Muscle of arm (tissue), 12 donors: Measurements from ENCODE around the gene DCLK2. TPM values are rescaled to one million over a fixed set of nuclear protein-coding genes. Genes with fewer than 3 reads are reported as not detected.
A peak's percentile ranks its signal among the peaks of the same experiment; 100 is the strongest.

Experiments
- DNase-seq: peaks from one replicate; pipeline ENCODE4 v3.0.0-alpha.2; 2013
- polyA plus RNA-seq, 12 donors: library from polyadenylated mRNA; unstranded; fragments of 120-200 nt; gene quantifications; one replicate each; pipeline ENCODE4 v1.2.1, GENCODE V29; 2013; ENCODE audit not compliant: insufficient read length in 12 of 12

DCLK2 gene
- polyA plus RNA-seq, 12 donors: 5.8 to 10.1 (median 7.4) TPM; not detected in 1

DNA sequence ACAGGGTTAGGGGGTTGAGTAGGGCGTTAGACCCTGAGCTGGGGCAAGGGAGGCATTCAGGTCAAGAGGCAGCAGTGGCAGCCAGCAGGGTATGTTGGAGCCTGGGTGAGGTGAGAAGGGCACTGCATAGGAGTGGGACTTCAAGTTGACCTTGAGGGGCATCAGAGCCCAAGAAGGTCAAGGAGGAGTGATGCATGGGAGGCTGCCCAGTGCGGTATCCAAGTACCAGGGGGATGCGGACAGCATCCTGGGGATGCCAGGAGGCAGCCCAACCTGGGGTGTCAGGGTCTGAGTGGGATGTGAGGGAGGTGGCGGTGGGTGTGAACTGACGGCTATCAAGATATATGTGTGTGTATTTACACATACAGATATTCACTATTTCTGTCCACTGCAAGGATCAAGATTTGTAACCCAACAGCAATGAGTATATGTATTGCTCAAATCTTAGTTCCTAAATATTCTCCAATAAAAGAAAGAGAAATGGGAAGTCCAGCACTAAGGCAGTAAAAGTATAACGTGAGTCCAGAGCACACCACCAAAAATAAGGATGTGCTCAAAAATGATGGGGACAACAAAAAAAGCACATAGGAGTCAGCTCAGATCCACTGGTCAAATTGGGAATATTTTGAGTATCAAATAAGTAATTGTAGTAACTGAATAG, 9.8 kb upstream of the DCLK2 start:
- no peak for DNase-seq

DNA sequence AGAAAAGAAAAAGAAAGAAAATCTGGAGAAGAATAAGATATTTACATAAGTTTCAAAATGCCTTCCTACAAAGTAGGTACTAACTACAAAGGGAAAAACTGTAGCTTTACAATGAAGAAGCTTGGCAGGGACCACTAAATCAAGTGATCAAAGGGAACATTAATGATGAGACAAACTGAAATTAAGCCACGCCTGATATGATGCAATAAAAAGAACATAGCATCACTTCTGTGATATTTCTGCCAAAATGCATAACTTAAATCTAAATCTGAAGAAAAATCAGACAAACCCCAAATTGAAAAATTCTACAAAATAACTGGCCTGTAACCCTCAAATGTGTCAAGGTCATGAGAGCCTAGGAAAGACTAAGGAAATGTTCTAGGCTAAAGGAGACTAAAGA, 8.9 kb upstream of the DCLK2 start:
- DNase-seq: no peak

DNA sequence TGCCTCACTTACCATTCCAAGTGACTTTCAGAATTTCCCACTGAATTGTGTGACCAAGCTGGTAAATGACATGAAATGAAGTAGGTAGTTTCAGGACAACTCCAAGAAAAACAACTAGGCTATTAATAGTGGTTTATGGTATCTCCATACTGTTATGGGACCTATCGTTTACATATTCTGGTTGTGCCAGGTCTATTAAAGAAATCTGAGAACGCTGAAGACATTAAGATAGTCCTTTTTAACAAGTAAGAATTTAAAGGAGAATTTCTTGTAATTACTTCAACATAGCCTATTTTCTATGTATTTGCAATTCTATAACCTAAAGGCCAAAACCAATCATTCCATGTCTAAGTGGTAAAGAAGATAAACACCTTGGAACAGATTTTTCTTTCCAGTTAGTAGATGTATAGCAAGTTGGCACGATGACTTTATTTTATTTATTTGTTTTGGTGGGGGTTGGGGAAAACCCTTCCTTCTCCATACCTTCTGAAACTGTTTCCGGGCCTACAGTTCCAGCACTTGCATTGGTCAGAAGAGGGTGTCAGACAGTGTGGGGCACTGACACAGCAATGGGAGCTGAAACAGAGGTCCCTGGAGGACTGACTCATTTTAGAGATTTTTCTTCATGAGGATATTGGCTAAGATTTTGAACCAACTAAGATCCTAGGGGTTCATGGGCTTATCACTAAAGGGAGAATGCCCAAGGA, 7.6 kb upstream of the DCLK2 start:
- DNase-seq: no peak

DNA sequence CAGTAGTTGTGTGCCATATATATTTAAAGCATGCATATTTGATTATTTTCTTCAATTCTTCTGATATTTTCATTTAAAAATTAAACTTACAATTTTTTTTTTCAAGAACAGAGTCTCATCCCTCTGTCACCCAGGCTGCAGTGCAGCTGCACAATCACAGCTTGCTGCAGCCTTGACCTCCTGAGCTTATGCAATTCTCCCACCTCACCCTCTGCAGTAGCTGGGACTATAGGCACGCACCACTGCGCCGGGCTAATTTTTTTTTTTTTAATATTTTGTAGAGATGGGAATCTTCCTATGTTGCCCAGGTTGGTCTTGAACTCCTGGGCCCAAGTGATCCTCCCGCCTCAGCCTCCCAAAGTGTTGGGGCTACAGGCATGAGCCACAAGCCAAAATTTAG, 5.8 kb upstream of the DCLK2 start:
- DNase-seq: no peak

DNA sequence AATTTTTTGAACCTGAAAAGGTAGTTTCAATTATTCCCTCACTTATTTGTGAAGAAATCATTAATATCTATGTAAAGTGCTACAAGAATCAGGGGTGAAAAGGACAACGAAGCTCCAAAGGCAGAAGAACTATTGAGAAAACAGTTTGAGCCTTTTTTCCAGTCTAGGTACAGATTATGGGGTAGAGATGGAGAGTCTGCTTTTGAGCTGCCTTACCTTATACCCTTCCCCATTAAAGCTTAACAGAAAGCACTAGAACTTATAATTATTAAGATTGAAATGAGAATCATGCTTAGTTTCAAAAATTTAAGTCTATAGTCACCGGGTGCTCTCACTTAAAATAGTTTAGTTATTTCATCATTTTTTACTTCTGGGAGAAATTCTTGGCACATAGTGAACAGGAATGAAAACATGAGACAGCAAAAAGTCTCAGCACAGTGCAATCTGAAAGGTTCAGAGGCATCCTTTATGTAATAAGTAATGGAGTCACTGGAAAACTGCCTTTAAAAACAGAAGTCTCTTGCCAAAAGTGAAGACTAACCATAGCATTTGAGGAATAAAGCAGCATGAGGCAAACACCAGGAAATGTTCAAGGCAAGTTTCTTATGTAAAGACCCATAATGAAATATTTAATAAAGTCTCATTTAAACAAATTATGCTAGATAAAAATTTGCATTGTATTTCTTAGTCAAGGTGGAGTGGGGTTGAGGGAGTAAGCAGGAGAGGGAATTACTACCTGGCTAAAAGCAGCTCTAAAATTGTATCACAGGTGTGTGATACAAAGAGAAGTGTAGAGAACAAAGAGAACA, 5.1 kb upstream of the DCLK2 start:
- peak; percentile 53 for DNase-seq

DNA sequence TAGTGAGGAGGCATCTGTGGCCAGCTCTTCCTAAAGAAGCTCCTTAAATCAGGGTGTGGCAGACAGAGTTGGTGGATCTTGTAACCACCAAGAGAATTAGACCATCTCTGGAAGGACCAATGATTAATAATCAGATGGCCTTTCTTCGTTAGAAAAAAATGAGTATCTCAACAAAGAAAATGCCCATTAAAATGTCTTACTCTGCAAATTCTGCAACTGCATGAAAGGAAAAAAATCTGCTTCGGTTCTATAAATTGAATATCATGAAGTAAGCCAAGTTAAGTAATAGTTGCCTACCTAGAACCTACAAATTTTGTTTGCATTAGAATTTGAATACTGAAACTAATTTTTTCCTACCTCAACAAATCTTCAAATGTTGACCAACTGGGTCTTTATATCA, 4.2 kb upstream of the DCLK2 start:
- DNase-seq: no peak

DNA sequence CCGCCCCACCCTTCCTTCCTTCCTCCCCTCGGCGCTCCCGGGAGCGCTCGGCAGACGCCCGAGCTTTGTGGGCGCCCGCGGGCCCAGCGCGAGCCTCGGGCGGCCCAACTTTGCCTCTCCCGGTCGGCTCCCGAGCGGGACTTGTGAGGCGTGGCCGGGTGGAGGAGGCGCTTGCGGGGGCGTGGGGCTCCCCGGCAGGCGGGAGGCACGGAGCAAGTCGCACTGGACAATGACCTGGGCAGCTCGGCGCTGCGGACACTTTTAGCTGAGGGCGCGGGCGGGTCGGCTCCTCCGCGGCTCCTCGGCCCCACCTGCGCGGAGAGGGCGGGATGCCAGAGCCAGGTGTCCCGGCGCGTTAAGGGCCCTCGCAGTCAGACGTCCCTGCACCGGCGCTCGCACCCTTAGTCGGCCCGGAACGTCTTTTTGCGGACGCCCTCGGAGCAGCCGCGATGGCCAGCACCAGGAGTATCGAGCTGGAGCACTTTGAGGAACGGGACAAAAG, 385 bp downstream of the DCLK2 start:
- peak; percentile 54 for DNase-seq

DNA sequence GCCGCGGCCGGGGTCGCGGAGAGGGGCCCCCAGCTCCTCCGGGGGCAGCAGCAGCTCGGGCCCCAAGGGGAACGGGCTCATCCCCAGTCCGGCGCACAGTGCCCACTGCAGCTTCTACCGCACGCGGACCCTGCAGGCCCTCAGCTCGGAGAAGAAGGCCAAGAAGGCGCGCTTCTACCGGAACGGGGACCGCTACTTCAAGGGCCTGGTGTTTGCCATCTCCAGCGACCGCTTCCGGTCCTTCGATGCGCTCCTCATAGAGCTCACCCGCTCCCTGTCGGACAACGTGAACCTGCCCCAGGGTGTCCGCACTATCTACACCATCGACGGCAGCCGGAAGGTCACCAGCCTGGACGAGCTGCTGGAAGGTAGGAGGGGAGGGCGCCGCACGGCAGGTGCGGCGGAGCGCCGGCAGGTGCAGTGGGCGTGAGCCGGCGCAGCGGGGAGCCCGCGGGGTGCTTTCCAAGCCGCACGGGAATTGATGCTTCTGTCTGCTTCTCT, 886 bp downstream of the DCLK2 start:
- DNase-seq: peak; percentile 55

DNA sequence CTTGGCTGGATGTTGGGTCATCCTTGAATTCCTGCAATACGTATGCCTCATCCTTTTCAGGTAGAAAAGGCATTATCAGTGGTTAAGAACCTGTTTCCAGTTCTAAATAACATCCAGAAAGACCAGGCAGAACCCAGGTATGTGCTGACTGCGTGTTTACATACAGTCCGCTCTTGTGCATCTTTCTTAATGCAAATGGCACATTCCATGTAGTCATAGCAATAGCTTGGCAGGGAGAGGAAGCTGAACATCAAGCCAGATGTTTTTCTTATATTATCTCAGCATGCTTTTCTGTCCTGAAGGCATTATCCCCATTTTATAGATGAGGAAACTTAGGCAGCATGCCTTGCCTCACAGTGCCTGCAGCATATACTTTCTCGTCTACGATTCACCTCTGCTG, 2.1 kb downstream of the DCLK2 start:
- DNase-seq: no peak

DNA sequence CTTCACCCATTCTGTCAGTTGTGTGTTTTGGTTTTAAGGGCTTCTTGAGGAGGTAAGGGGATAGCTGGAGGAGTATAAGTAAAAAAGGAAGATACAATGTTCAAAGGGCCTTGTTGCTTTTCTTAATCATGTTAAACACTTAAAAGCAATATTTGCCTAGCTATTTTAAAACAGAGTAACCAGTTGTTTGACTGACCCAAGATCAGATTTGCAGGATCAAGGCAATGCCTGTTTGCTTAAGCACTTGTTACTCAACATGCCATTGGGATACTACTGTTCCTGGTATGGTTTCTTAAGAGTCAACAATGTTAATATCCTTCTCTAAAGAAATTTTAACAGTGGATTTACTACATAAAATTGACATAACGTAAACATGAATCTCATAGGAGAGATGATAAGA, 2.6 kb downstream of the DCLK2 start:
- DNase-seq: no peak

DNA sequence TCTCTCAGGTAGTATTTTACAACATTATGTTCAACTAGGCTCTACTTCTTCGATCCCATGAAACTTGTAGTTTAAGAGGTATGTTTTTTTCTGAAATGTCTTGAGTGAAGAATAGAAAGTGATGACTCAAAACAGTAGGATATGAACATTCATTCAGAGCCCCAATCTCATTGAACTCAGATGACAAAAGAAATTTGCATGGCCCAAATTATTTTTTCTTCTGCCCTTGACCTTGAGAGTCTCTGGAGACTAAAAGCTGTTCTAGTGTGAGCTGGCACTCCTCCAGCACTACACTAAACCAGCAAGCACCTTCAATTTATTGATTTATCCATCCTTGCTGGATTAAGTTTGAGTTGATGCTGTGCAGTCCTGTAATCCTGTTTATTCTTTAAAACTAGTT, 4.0 kb downstream of the DCLK2 start:
- no peak for DNase-seq

DNA sequence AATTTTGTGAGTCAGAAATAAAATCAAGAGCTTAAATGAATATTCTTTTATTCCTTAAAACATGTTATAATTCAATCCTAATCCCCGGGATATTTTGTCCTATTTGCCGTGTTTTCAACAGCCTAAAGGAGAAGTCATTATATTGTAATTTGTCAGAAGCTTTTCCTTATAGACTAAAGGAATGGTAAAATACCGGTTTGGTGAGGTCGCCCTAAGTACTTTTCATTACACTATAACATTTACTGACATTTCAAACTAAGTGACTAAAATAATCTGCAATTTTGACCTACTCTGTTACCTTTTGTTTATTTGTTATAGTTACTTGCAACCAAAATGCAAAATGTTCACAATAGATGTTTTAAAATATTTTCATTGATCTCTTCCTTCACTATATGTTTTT, 8.8 kb downstream of the DCLK2 start:
- DNase-seq: no peak

DNA sequence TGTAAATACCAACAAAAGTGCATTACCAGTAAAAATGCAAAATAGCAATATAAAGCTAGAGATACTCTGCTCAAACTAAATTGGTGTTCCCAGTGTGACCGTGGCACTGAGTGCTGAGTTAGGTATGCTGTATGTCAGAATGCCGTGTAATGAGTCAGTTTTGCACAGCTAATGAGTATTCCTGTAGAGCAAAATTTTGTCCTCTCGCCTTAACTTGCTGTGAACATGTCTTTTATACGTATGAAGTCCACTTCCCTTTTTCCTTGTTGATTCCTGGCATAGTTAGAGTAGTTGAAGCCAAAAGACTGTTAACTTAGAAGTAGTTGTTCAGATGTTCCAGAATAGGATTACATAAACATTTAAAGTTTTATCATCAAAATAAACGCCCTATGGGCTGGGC, 11.5 kb downstream of the DCLK2 start:
- no peak for DNase-seq

DNA sequence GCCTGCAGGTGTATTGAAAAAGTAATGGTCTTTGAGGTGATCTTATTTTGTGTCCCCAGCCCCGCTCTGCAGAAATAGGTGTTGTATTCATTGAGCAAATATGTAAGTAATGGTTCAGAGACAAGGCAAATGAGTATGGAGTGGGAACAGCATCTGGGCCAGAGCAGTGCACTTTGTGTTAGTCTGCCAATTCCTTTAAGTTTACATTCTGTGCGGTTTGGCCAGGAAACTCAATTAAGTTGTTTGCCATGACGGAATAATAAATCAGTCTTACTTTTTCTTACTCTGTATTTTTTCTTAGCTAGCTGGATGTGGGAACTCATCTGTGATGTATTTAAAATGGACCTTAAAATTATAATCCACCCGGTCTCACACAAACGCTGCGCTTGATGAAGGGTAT, 12.6 kb downstream of the DCLK2 start:
- DNase-seq: no peak

DNA sequence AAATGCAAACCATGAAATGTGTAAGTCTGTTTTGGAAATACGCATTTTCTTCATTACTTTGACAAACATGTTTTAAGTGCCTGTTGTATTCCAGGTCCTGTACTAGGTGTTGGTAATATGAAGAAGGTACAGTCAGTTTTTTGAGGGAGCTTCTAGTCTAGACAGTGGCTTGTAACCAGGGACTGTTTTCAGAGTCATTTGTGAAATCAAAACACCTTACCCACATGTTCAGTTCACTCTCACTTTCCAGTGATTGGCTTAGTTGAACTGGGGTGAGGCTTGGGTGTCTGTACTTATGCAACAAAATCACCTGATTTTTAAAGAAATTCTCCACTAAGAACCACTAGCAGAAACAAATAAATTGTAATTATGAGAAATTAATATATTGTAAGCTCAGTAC, 16.4 kb downstream of the DCLK2 start:
- no peak for DNase-seq

DNA sequence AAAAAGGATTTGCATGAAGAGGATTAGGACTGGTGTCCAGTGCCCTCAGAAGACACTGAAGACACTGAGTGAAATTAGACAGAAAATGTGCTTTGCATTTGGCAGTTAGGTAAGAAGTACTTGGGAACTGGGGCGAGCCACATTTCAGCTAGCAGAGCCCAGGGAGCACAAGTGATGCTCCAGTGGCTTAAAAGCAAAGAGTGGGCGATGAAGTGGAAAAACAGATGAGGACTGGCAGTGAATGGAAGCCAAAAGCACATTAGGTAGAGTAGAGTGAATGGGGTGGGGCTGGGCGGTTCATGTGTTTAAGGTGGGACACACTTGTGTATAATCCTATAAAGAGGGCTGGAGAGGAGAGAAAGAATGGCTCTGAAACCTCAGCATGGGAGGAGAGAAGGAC, 18.4 kb downstream of the DCLK2 start:
- DNase-seq: no peak

DNA sequence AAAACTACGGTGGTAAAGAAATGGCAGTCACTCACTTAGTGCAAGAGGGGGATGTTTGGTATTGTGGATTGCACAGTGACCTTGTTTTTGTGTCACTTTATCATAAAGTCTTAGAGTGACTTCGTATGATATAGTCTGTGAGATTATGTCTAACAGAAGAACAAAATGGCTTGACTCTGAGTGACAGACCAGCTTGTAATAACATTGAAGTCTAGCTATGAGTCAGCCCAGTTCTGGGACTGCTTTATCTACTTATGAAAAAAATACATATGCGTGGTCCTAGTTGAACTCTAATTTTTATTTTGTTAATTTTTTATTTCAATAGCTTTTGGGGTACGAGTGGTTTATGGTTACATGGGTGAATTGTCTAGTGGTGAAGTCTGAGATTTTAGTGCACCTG, 20.0 kb downstream of the DCLK2 start:
- DNase-seq: no peak

DNA sequence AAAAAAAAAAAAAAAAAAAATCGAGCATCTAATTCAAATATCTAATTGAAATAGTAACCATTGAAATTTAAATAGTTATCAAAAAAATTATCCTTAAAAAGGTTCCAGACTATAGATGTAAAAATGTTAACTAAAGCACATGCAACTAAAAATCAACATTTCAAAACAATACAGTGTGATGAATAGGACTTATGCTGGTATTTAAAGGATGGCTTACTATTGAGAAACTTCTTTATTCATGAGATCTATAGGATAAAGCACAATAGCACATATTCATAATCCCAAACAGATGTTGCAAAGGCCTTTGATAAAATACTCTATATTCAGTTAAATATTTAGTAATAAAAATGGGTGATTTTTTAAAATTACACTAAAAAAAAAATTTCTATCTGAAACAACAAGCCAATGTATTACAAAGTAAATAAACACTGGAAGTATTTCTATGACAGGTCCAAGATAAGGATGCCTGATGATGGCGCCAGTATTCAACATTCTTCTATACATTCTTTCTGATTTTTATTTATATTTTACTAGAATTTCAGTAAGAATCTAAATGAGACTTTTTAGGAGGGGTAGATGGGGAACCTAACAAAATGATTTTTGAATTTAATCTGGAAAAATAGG, 26.3 kb downstream of the DCLK2 start:
- DNase-seq: no peak

DNA sequence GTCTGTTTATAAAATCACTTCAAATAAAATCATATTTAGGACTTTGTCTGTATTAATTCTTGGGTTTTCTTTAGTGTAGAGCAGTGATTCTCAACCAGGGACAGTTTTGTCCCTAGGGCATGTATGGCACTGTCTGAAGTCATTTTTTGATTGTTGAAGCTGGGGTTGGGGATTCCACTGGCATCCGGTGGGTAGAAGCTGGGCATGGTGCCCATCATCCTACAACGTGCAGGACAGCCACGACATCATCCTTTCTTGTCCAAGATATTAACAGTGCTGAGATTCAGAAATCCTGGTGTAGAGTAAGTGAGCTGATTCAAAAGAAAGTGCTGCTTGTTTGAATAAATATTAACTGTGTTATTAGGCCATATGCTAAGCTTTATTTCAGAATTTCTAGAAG, 28.6 kb downstream of the DCLK2 start:
- no peak for DNase-seq

DNA sequence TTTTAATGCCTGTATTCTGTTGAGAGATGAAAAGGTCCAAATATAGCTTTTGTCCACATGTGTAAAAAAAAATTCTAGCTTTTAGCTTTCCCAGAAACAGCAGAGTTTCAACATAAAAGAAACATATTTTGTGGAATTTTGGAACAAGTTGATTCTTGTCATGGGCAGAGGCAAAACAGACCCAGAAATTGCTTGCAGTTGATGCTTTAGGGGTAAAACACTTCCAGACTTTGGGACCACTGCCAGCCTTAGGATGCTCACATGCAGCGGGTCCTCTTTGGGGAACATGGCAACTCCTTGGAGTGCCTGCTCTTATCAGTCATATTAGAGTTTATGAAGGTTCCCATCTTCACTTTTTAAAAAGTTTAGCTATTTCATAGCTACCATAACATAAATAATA, 30.4 kb downstream of the DCLK2 start:
- DNase-seq: no peak

DNA sequence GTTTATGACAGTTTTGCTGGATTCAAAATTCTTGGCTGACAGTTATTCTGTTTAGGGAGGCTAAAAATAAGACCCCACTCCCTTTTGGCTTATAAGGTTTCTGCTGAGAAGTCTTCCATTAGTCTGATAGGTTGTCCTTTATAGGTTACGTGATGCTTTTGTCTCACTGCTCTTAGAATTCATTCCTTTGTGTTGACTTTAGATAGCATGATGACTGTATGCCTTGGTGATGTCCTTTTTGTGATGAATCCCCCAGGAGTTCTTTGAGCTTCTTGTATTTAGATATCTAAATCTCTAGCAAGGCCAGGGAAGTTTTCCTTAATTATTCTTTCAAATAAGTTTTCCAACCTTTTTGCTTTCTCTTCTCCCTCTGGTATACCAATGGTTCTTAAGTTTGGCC, 36.4 kb downstream of the DCLK2 start:
- no peak for DNase-seq

DNA sequence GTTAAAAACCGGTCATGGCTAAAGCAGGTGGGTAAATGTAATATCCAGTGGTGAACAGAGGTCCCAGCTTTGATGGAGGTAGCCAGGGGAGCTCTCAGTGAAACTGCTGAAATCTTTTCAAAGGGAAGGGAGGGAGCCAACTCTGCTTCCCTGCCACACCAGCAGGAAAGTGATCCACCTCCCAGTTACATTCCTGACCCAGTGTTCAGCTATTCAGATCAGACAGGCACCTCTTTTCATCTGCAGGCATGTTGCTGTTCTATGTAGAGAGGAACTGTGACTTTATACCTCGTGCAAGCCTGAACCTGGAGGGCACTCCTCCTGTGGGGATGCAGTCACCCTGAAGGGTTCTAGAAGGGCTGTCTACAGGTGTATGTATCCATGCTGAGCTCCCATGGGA, 37.6 kb downstream of the DCLK2 start:
- no peak for DNase-seq
